ENCODE results near the gene RTN4R. TPM values are rescaled to one million over a fixed set of nuclear protein-coding genes. Genes with fewer than 3 reads are reported as not detected.

RTN4R gene
- total and polyA plus RNA-seq, 9 of the 15 experiments (the other 6 are each of a cell fraction or from before 2014, with no cell fraction given), result 0.04 to 2.8 (median 1.4) TPM; not detected in 3

DNA sequence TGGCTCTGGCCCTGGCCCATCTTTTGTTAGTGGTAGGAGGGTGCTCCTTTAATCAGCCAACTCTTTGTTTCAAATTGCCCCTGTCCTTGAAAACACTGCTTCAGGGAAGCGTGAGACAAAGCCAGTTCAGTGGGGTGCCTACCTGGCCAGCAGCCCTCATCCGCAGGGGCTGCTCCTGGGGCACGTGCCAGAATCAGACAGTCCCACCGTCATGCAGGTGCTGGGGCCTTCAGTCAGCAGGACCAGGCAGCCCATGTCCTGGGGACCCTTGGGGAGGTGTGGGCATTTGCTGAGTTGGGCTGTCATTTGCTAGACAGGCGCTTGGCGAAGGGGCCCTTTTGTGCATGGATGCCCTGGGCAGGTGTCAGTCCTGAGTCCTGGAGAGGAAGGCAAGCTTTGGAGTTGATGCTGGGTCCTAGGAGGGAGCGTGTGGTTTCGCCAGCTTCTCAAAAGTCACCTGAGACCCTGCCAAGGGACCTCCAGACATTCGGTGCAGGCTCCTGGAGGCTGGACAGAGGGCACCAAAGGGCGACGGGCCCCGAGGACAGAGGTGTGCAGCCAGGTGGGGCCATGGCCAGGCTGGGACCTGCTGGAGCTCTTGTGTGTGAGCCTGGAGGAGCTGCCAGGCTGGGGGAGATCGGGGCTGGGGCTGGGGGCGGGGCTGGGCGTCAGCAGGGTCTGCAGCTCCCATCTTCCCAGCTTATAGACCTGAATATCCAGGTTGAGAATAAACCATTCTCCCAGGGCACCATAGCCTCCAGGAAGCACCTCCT lies 15.0 kb upstream of the RTN4R start (continued):
- TF ChIP-seq, protein P1, sequence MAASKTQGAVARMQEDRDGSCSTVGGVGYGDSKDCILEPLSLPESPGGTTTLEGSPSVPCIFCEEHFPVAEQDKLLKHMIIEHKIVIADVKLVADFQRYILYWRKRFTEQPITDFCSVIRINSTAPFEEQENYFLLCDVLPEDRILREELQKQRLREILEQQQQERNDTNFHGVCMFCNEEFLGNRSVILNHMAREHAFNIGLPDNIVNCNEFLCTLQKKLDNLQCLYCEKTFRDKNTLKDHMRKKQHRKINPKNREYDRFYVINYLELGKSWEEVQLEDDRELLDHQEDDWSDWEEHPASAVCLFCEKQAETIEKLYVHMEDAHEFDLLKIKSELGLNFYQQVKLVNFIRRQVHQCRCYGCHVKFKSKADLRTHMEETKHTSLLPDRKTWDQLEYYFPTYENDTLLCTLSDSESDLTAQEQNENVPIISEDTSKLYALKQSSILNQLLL (CRISPR knock-in tag; IDR thresholded peaks at IDR 0.05; ENCODE audit: borderline replicate concordance), result no peak
- no peak for TF ChIP-seq TCF3 (CRISPR knock-in tag; IDR thresholded peaks at IDR 0.05)
- 0 out of 2 replicates have a peak, but pooled peaks have one; percentile 70 for TF ChIP-seq ZNF282 (CRISPR knock-in tag; IDR thresholded peaks at IDR 0.05)
- no peak for TF ChIP-seq ATF1 (CRISPR knock-in tag; IDR thresholded peaks at IDR 0.05)
- no peak for TF ChIP-seq ATF1 (tag; IDR thresholded peaks at IDR 0.05)
- TF ChIP-seq, protein P2, sequence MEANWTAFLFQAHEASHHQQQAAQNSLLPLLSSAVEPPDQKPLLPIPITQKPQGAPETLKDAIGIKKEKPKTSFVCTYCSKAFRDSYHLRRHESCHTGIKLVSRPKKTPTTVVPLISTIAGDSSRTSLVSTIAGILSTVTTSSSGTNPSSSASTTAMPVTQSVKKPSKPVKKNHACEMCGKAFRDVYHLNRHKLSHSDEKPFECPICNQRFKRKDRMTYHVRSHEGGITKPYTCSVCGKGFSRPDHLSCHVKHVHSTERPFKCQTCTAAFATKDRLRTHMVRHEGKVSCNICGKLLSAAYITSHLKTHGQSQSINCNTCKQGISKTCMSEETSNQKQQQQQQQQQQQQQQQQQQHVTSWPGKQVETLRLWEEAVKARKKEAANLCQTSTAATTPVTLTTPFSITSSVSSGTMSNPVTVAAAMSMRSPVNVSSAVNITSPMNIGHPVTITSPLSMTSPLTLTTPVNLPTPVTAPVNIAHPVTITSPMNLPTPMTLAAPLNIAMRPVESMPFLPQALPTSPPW (CRISPR knock-in tag; IDR thresholded peaks at IDR 0.05), result no peak
- no peak for TF ChIP-seq SAFB (IDR thresholded peaks at IDR 0.05; ENCODE audit: borderline replicate concordance, low read depth, low read length)
- TF ChIP-seq, protein P3, sequence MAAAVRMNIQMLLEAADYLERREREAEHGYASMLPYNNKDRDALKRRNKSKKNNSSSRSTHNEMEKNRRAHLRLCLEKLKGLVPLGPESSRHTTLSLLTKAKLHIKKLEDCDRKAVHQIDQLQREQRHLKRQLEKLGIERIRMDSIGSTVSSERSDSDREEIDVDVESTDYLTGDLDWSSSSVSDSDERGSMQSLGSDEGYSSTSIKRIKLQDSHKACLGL (CRISPR knock-in tag; IDR thresholded peaks at IDR 0.05; ENCODE audit: borderline replicate concordance, poor library complexity, severe bottlenecking), result no peak
- TF ChIP-seq TGIF2 (CRISPR knock-in tag; IDR thresholded peaks at IDR 0.05), result 0 out of 2 replicates have a peak, but pooled peaks have one; percentile 52
- TF ChIP-seq PURB (CRISPR knock-in tag; IDR thresholded peaks at IDR 0.05; ENCODE audit: low read depth), result 0 out of 2 replicates have a peak, but pooled peaks have one; percentile 18
- TF ChIP-seq, protein P4, sequence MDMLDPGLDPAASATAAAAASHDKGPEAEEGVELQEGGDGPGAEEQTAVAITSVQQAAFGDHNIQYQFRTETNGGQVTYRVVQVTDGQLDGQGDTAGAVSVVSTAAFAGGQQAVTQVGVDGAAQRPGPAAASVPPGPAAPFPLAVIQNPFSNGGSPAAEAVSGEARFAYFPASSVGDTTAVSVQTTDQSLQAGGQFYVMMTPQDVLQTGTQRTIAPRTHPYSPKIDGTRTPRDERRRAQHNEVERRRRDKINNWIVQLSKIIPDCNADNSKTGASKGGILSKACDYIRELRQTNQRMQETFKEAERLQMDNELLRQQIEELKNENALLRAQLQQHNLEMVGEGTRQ (CRISPR knock-in tag; IDR thresholded peaks at IDR 0.05), result no peak
- TF ChIP-seq NFXL1 (CRISPR knock-in tag; IDR thresholded peaks at IDR 0.05), result no peak
- no peak for TF ChIP-seq SIN3A (IDR thresholded peaks at IDR 0.05; ENCODE audit: borderline replicate concordance in 2 of 2, control insufficient read depth in 1 of 2, low read depth in 2 of 2, low read length in 2 of 2)
- TF ChIP-seq POLR2B (IDR thresholded peaks at IDR 0.05; ENCODE audit: low read depth, partially characterized antibody), result no peak
- no peak for TF ChIP-seq PML (IDR thresholded peaks at IDR 0.05; ENCODE audit: low read length)
- no peak for TF ChIP-seq ZNF780A (CRISPR knock-in tag; IDR thresholded peaks at IDR 0.05)
- TF ChIP-seq MYBL2 (IDR thresholded peaks at IDR 0.05; ENCODE audit: low read depth), result no peak
- TF ChIP-seq MYBL2 (CRISPR knock-in tag; IDR thresholded peaks at IDR 0.05; ENCODE audit: borderline replicate concordance), result no peak
- no peak for TF ChIP-seq ESRRB (CRISPR knock-in tag; IDR thresholded peaks at IDR 0.05; ENCODE audit: borderline replicate concordance)
- TF ChIP-seq LCOR (CRISPR knock-in tag; IDR thresholded peaks at IDR 0.05), result no peak
- TF ChIP-seq NR2C2 (CRISPR knock-in tag; IDR thresholded peaks at IDR 0.05), result no peak
- TF ChIP-seq NR2C2 (tag; IDR thresholded peaks at IDR 0.05), result no peak
- TF ChIP-seq SMARCA5 (IDR thresholded peaks at IDR 0.05), result no peak
- TF ChIP-seq, protein P5, sequence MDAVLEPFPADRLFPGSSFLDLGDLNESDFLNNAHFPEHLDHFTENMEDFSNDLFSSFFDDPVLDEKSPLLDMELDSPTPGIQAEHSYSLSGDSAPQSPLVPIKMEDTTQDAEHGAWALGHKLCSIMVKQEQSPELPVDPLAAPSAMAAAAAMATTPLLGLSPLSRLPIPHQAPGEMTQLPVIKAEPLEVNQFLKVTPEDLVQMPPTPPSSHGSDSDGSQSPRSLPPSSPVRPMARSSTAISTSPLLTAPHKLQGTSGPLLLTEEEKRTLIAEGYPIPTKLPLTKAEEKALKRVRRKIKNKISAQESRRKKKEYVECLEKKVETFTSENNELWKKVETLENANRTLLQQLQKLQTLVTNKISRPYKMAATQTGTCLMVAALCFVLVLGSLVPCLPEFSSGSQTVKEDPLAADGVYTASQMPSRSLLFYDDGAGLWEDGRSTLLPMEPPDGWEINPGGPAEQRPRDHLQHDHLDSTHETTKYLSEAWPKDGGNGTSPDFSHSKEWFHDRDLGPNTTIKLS (IDR thresholded peaks at IDR 0.05; ENCODE audit: borderline replicate concordance, low read depth), result no peak

Measured in K562 (cell line).